Trophoblast cell (in vitro differentiated cells and primary cell): ENCODE data around the gene C16orf92.

Experiments used
- DNase-seq, 2 donors: peaks; one replicate each; pipeline ENCODE4 v3.0.0-alpha.2; 2016
- H2AFZ ChIP-seq: 2 replicates; pipeline ENCODE4 v1.6.1; 2013; ENCODE audit warnings: low read length, moderate library complexity, mild to moderate bottlenecking; ENCODE audit not compliant: insufficient read depth, poor library complexity
- H2AK5ac ChIP-seq: 2 replicates; pipeline ENCODE4 v1.6.1; 2013; ENCODE audit warnings: mild to moderate bottlenecking, low read length
- H2BK120ac ChIP-seq: 2 replicates; pipeline ENCODE4 v1.6.1; 2013; ENCODE audit warnings: low read length, mild to moderate bottlenecking, moderate library complexity; ENCODE audit not compliant: insufficient read depth, poor library complexity
- H2BK12ac ChIP-seq: 2 replicates; pipeline ENCODE4 v1.6.1; 2013; ENCODE audit warnings: mild to moderate bottlenecking, low read length, moderate library complexity
- H2BK5ac ChIP-seq: 2 replicates; pipeline ENCODE4 v1.6.1; 2013; ENCODE audit warnings: low read length, low read depth, moderate library complexity, mild to moderate bottlenecking; ENCODE audit not compliant: poor library complexity
- H3K14ac ChIP-seq: 2 replicates; pipeline ENCODE4 v1.6.1; 2013; ENCODE audit warnings: mild to moderate bottlenecking, low read length
- H3K18ac ChIP-seq: 2 replicates; pipeline ENCODE4 v1.6.1; 2013; ENCODE audit warnings: mild to moderate bottlenecking, low read length
- H3K23ac ChIP-seq: 2 replicates; pipeline ENCODE4 v1.6.1; 2013; ENCODE audit warnings: low read length
- H3K27ac ChIP-seq: 2 replicates; pipeline ENCODE4 v1.5.1; 2013; ENCODE audit warnings: low read depth, mild to moderate bottlenecking, inconsistent platforms, low read length, moderate library complexity
- H3K27me3 ChIP-seq: 2 replicates; pipeline ENCODE4 v1.6.1; 2013; ENCODE audit warnings: inconsistent platforms, mild to moderate bottlenecking, low read length, moderate library complexity; ENCODE audit not compliant: insufficient read depth
- H3K36me3 ChIP-seq, 2 experiments: 1 replicate in 1 of 2; 2 replicates in 1 of 2; pipeline ENCODE4 v1.6.1; 2013; ENCODE audit warnings: low read length in 2 of 2, mild to moderate bottlenecking in 2 of 2, moderate library complexity in 1 of 2; ENCODE audit not compliant: insufficient read depth in 2 of 2, control insufficient read depth in 1 of 2
- H3K4ac ChIP-seq: 2 replicates; pipeline ENCODE4 v1.6.1; 2013; ENCODE audit warnings: low read depth, mild to moderate bottlenecking, low read length, moderate library complexity
- H3K4me1 ChIP-seq, 2 experiments: 1 replicate in 1 of 2; 2 replicates in 1 of 2; pipeline ENCODE4 v1.6.1; 2013; ENCODE audit warnings: low read length in 2 of 2, mild to moderate bottlenecking in 2 of 2, moderate library complexity in 1 of 2; ENCODE audit not compliant: insufficient read depth in 2 of 2, control insufficient read depth in 1 of 2
- H3K4me2 ChIP-seq: 2 replicates; pipeline ENCODE4 v1.6.1; 2013; ENCODE audit warnings: inconsistent platforms, mild to moderate bottlenecking, low read length, moderate library complexity
- H3K4me3 ChIP-seq: 2 replicates; pipeline ENCODE4 v1.5.1; 2013; ENCODE audit warnings: mild to moderate bottlenecking, low read depth, low read length, inconsistent platforms
- H3K79me1 ChIP-seq: one replicate; pipeline ENCODE4 v1.6.1; 2013; ENCODE audit warnings: low read length
- H3K79me2 ChIP-seq: 2 replicates; pipeline ENCODE4 v1.6.1; 2013; ENCODE audit warnings: low read length, mild to moderate bottlenecking; ENCODE audit not compliant: control insufficient read depth, insufficient read depth, poor library complexity
- H3K9ac ChIP-seq: 2 replicates; pipeline ENCODE4 v1.6.1; 2013; ENCODE audit warnings: mild to moderate bottlenecking, low read length
- H3K9me3 ChIP-seq: 2 replicates; pipeline ENCODE4 v1.6.1; 2013; ENCODE audit warnings: low read depth, mild to moderate bottlenecking, control low read depth, inconsistent platforms, low read length; ENCODE audit not compliant: insufficient read depth
- H4K12ac ChIP-seq: 2 replicates; pipeline ENCODE4 v1.6.1; 2013; ENCODE audit warnings: low read depth, mild to moderate bottlenecking, low read length, moderate library complexity
- H4K8ac ChIP-seq: 2 replicates; pipeline ENCODE4 v1.6.1; 2013; ENCODE audit warnings: low read depth, mild to moderate bottlenecking, low read length, moderate library complexity
- H4K91ac ChIP-seq: one replicate; pipeline ENCODE4 v1.6.1; 2013; ENCODE audit warnings: low read depth, mild to moderate bottlenecking, low read length, moderate library complexity

Gene C16orf92

GRCh38 chr16:30070490-30070889, 47.5 kb downstream of the C16orf92 start:
- Histone ChIP-seq H3K79me1 (peaks cover 10% of the 10 kb centered on the region), H3K18ac (no peak overlapping the region), H4K12ac (no peak overlapping the region), H3K79me2 (peaks cover 18% of the 10 kb centered on the region), H2AK5ac (no peak overlapping the region), H3K14ac (no peak overlapping the region), H3K36me3 (peaks cover 51 to 52% of the 10 kb centered on the region in 2 experiments), H4K8ac (no peak overlapping the region), H3K4me2 (no peak overlapping the region), H3K27ac (no peak overlapping the region), H3K4ac (no peak overlapping the region), H2BK120ac (no peak overlapping the region), H3K9me3 (no peaks in the 10 kb centered on the region), H3K4me1 (peaks cover 10 to 15% of the 10 kb centered on the region in 2 experiments), H3K9ac (no peak overlapping the region), H3K4me3 (no peak overlapping the region), H4K91ac (no peak overlapping the region), H3K23ac (no peak overlapping the region), H3K27me3 (no peaks in the 10 kb centered on the region), H2AFZ (no peak overlapping the region), H2BK12ac (no peak overlapping the region), H2BK5ac (no peak overlapping the region)
- no peak for DNase-seq
